Measurements from ENCODE around the gene PITPNM3.
"Not testable (repeated sequence)": the region's sequence is repeated elsewhere in the genome, so short reads cannot be mapped to it uniquely, and the experiment has no call there.

The PITPNM3 gene

DNA sequence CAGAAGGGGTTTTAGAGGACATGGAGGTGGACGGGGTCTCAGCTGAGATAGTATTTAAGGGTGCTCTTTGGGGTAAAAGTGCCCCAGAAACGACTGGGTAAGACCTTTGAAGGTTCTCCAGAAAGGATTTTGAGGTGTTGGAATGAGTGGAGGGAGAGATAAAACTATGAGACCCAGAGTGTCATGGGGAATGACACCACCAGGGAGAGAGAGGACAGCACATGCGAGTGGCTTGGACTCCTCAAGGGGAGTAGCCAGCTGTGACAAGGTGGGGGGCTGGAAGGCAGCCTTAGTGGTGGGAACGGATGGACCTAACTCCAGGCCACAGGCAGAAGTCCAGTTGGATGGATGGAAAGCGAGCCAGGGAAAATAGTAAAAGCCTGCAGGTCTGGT, 19.2 kb upstream of the PITPNM3 start:
- no CpG with 5 or more reads among the region's 5 CpGs for WGBS (ENCODE audit: insufficient coverage, insufficient read length)
- no peaks in the 10 kb centered on the region for H3K27me3 ChIP-seq (ENCODE audit: control insufficient read depth, insufficient read depth, low read length)
- no peak overlapping the region for H3K4me3 ChIP-seq (ENCODE audit: low read length)
- H3K4me1 ChIP-seq (ENCODE audit: control insufficient read depth, insufficient read depth, low read length): peaks cover 2% of the 10 kb centered on the region
- no peak overlapping the region for H3K27ac ChIP-seq (ENCODE audit: low read length)
- H3K36me3 ChIP-seq (ENCODE audit: control insufficient read depth, insufficient read depth, low read length): no peaks in the 10 kb centered on the region; the same call in 1 of the 2 replicates
- no peaks in the 10 kb centered on the region for H3K9me3 ChIP-seq (ENCODE audit: control insufficient read depth, insufficient read depth, low read length)
- DNase-seq (ENCODE audit: low read depth, low spot score): no peak

DNA sequence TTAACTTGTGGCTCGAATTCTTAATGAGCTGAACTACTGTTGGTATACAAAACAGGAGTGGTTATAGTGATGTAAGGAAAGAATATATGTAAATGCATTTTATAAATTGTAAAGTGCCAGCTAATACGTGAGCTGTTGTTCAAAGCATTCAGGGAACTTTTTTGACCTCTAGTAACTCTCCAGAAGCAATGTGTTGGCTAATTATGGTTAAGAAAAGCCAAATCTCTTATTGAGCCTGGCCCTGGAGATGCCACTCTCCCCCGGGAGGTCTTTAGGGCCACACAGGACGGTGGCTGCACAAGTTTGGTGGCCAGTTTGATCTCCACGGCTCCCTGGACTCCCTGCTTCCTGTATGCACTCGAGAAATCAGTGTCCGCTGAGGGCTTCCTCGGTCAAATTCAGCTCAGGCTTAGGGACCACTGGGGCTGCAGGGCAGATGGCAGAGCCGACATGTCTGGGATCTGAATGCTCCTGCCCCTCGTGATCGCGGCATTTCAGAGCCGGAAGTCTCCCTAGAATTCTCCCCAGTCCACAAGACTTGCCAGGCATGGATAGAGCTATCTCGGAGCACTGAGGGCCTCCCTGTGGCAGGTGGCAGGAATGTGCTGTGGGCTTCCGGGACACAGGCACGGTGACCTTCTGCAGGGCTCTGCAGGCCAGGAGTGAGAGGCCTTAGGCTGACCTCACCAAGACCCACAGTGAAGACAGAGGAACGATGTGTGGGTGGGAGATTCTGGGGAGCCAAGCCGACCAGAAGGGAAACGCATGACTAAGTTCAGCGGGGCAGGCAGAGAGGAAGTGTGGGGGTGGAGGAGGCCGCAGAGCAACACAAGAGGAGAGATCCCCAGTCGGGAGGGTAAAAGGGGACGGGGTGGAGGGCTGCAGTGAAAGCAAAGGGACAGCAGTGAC, 18.6 kb upstream of the PITPNM3 start:
- no peak for DNase-seq (ENCODE audit: low read depth, low spot score)
- 100% methylated on average over 1 of the region's 23 CpGs for WGBS (ENCODE audit: insufficient coverage, insufficient read length)
- Histone ChIP-seq H3K27ac (ENCODE audit: low read length) (no peak overlapping the region), H3K36me3 (ENCODE audit: control insufficient read depth, insufficient read depth, low read length) (no peaks in the 10 kb centered on the region; the same call in 1 of the 2 replicates), H3K4me1 (ENCODE audit: control insufficient read depth, insufficient read depth, low read length) (peaks cover 2% of the 10 kb centered on the region), H3K4me3 (ENCODE audit: low read length) (no peak overlapping the region), H3K9me3 (ENCODE audit: control insufficient read depth, insufficient read depth, low read length) (no peaks in the 10 kb centered on the region), H3K27me3 (ENCODE audit: control insufficient read depth, insufficient read depth, low read length) (no peaks in the 10 kb centered on the region)

DNA sequence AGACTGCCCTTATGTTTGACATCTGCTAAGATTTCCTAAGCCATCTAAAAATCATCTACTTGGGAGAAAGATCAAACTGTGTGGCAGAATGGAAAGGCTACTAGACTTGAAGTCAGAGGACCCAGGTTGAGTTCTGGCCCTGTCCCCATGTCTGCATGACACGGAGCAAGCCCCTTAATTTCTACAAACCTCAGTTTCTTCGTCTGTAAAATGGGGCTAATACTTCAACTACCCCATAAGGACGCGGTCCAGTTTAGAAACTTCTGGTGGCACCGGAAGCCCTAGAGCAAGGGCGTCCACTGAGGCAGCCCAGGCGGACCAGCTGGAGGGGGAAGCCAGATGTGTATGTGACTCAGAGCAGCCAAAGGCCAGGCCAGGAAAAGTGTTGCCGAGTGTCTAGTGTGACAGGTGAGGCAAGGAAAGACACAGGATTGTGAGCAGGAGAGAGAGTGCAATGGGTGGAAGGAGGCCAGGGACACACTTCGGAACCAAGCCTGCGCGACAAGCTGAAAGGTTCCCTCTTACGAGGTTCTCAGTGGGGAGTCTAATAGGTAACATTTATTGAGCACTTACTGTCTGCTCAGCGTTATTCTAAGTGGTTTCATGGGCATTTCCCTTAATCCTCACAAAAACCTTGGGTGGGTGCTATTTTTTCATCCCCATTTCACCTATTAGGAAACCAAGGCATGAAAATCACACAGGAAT, 17.8 kb upstream of the PITPNM3 start:
- H3K27ac ChIP-seq (ENCODE audit: low read length): no peak overlapping the region
- no peaks in the 10 kb centered on the region for H3K27me3 ChIP-seq (ENCODE audit: control insufficient read depth, insufficient read depth, low read length)
- no CpG with 5 or more reads among the region's 13 CpGs for WGBS (ENCODE audit: insufficient coverage, insufficient read length)
- H3K9me3 ChIP-seq (ENCODE audit: control insufficient read depth, insufficient read depth, low read length): no peaks in the 10 kb centered on the region
- peaks cover 2% of the 10 kb centered on the region for H3K4me1 ChIP-seq (ENCODE audit: control insufficient read depth, insufficient read depth, low read length)
- no peak for DNase-seq (ENCODE audit: low read depth, low spot score)
- H3K4me3 ChIP-seq (ENCODE audit: low read length): no peak overlapping the region
- no peaks in the 10 kb centered on the region; the same call in 1 of the 2 replicates for H3K36me3 ChIP-seq (ENCODE audit: control insufficient read depth, insufficient read depth, low read length)

DNA sequence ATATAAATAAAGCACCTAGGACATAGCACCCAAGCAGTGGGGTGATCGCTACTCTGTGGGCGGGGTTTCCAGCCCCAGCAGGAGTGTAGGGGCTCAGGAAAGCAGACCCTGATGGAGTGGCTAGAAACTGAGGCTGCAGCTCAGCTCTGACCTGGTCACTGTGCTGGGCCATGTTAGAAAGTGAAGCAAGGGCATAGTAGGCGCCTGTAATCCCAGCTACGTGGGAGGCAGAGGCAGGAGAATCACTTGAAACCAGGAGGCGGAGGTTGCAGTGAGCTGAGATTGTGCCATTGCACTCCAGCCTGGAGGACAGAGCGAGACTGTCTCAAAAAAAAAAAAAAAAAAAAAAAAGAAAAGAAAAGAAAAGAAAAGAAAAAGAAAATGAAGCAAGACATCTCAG, 17.1 kb upstream of the PITPNM3 start:
- not testable (repeated sequence) for H3K27me3 ChIP-seq (ENCODE audit: control insufficient read depth, insufficient read depth, low read length); DNase-seq (ENCODE audit: low read depth, low spot score); H3K4me3 ChIP-seq (ENCODE audit: low read length); H3K9me3 ChIP-seq (ENCODE audit: control insufficient read depth, insufficient read depth, low read length); H3K36me3 ChIP-seq (ENCODE audit: control insufficient read depth, insufficient read depth, low read length); H3K4me1 ChIP-seq (ENCODE audit: control insufficient read depth, insufficient read depth, low read length); H3K27ac ChIP-seq (ENCODE audit: low read length)
- no CpG with 5 or more reads among the region's 6 CpGs for WGBS (ENCODE audit: insufficient coverage, insufficient read length)

DNA sequence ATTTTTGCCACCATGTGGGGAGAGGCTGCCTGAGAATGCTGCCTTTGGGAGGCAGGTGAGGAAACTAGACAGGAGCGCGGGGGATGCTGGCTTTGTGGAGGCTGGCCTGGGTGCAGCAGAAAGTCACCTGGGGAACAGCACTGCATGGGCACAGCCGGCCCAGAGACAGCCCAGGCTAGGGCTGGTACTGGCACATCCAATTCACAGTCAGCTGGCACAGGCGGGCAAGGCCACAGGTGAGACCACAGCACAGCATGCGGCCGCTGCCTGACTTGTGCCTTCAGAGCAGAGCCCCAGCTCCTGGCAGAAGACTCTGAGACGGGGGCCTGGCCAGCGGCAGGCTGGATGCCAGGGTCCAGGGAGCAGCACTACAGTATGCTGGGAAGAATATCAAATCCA, 16.6 kb upstream of the PITPNM3 start:
- Histone ChIP-seq H3K9me3 (ENCODE audit: control insufficient read depth, insufficient read depth, low read length) (no peaks in the 10 kb centered on the region), H3K27me3 (ENCODE audit: control insufficient read depth, insufficient read depth, low read length) (no peaks in the 10 kb centered on the region), H3K36me3 (ENCODE audit: control insufficient read depth, insufficient read depth, low read length) (no peaks in the 10 kb centered on the region), H3K4me1 (ENCODE audit: control insufficient read depth, insufficient read depth, low read length) (peaks cover 2% of the 10 kb centered on the region), H3K4me3 (ENCODE audit: low read length) (no peak overlapping the region), H3K27ac (ENCODE audit: low read length) (no peak overlapping the region)
- no peak for DNase-seq (ENCODE audit: low read depth, low spot score)
- WGBS (ENCODE audit: insufficient coverage, insufficient read length): no CpG with 5 or more reads among the region's 8 CpGs

DNA sequence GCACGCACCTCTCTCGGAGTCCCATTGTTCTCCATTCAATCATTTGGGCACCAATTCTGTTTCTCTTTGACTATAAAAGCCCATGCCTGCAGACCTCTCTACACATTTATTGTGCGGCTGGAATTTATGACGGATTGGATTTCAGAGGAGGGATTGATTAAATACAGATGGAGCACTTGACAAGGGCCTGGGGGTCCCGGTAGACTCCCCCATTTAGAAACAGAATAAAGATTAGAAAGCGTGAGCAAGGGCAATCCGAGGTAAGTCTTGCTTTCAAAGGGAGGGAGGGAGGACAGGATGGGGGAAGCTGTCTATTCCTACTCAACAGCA, 15.1 kb upstream of the PITPNM3 start:
- Histone ChIP-seq H3K4me1 (ENCODE audit: control insufficient read depth, insufficient read depth, low read length) (peaks cover 4% of the 10 kb centered on the region), H3K27ac (ENCODE audit: low read length) (no peak overlapping the region), H3K9me3 (ENCODE audit: control insufficient read depth, insufficient read depth, low read length) (no peaks in the 10 kb centered on the region), H3K36me3 (ENCODE audit: control insufficient read depth, insufficient read depth, low read length) (no peaks in the 10 kb centered on the region), H3K4me3 (ENCODE audit: low read length) (no peak overlapping the region), H3K27me3 (ENCODE audit: control insufficient read depth, insufficient read depth, low read length) (no peaks in the 10 kb centered on the region)
- no CpG with 5 or more reads among the region's 7 CpGs for WGBS (ENCODE audit: insufficient coverage, insufficient read length)
- DNase-seq (ENCODE audit: low read depth, low spot score): no peak

DNA sequence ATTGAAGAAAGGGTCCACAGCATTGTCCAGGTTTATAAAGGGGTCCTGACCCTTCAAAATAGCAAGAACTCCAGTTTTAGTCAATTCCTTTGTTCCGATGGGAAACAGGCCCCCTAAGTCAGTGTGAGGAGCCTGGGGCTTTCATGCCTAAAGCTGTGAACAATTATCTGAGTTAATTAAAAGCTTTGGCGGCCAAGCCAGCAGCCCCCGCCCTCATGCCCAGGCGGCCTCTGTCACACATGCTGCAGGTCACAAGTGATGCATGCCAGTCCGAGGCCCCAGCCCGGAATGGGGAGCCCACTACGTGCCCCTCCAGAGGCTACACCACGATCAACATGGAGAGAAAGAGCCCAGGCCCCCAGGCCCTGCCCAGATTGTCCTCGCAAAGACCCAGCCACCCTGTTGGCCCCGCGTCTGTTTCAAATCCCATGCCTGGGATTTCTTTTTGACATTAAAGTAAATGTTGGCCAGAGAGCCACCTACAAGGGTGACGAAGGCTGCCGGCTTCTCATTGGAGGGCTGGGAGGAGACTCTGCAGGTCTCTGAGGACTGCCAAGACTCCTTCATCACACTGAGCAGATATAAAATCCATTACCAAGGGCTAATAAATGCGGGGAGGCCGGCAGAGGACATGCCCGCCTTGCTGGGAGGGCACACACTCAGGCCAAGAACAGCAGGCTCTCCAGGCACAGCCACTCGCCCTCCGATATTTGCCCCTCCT, 14.5 kb upstream of the PITPNM3 start:
- H3K4me1 ChIP-seq (ENCODE audit: control insufficient read depth, insufficient read depth, low read length): peaks cover 4% of the 10 kb centered on the region
- H3K27me3 ChIP-seq (ENCODE audit: control insufficient read depth, insufficient read depth, low read length): no peaks in the 10 kb centered on the region
- H3K9me3 ChIP-seq (ENCODE audit: control insufficient read depth, insufficient read depth, low read length): no peaks in the 10 kb centered on the region
- DNase-seq (ENCODE audit: low read depth, low spot score): no peak
- H3K36me3 ChIP-seq (ENCODE audit: control insufficient read depth, insufficient read depth, low read length): no peaks in the 10 kb centered on the region
- H3K27ac ChIP-seq (ENCODE audit: low read length): no peak overlapping the region
- no peak overlapping the region for H3K4me3 ChIP-seq (ENCODE audit: low read length)
- WGBS (ENCODE audit: insufficient coverage, insufficient read length): no CpG with 5 or more reads among the region's 18 CpGs

DNA sequence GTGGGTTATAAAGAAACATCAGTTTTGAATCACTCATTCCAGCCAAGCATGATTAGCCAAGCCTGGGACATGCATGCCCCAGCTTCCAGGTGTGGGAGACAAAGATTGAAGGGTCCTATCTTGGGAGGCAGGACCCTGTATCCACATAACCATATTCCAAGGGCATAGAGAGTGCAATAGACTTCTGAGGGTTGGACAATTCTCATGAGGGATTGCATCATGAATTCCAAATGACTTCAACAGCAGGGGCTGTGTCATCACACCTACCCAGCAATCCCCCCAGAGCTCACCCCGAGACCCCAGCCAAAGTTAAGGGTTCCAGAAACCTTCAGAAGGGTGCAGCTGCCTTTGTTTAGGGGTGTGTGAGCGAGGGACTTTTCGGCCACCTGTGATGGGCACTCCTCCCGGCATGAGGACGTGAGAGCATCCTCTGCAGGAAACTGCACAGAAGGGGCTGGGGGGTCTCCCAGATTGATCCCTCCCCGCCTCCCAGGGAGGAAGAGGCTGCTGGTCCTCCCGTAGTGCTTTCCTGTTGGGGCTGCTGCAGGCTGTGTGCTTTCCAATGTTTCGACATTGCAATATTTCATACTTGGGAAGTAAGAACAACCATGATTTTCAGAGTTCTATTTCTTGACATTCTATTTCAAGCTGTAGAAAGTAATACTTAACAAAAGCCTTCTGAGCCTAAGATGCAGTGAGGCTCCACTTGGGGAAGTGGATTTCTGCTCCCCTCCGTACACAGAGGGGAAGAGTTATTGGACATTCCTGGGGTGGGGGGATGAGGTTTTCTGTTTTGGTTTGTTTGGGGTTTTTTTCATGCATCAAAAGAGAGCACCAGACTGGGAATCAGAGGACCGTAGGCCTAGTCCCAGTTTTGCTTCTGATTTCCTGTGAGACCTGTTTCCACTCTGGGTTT, 13.3 kb upstream of the PITPNM3 start:
- no peak for DNase-seq (ENCODE audit: low read depth, low spot score)
- peaks cover 2% of the 10 kb centered on the region for H3K4me1 ChIP-seq (ENCODE audit: control insufficient read depth, insufficient read depth, low read length)
- H3K4me3 ChIP-seq (ENCODE audit: low read length): no peak overlapping the region
- H3K27me3 ChIP-seq (ENCODE audit: control insufficient read depth, insufficient read depth, low read length): no peaks in the 10 kb centered on the region
- no peaks in the 10 kb centered on the region for H3K9me3 ChIP-seq (ENCODE audit: control insufficient read depth, insufficient read depth, low read length)
- no peaks in the 10 kb centered on the region for H3K36me3 ChIP-seq (ENCODE audit: control insufficient read depth, insufficient read depth, low read length)
- WGBS (ENCODE audit: insufficient coverage, insufficient read length): no CpG with 5 or more reads among the region's 10 CpGs
- no peak overlapping the region for H3K27ac ChIP-seq (ENCODE audit: low read length)

DNA sequence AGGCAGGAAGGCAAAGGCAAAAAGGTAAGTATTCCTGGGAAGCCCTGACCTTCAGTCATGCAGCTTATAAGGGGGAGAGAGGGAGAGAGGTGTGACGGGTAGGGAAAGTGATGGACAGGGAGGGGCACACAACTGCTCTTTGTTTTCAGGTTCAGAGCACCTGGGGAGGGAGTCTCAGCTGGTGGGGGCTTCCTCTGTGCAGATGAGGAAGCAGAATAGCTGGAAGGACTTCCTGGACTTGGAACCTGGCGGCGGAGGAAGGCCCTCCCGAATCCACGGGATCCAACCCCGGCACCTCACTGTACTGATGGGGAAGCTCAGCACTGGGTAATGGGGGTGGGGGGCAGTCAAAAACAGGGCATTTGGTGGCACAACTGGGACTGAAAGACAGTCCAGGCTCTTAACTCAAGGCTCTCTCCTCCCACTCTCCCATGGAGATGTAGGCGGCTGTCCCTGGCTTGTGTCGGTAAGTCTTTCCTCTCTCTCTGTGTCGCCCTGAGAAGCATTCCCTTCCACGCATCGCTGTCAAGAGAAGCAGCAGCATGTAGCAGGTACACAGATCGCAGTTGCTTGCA, 11.9 kb upstream of the PITPNM3 start:
- no peak for DNase-seq (ENCODE audit: low read depth, low spot score)
- Histone ChIP-seq H3K9me3 (ENCODE audit: control insufficient read depth, insufficient read depth, low read length) (no peaks in the 10 kb centered on the region), H3K4me3 (ENCODE audit: low read length) (no peak overlapping the region), H3K4me1 (ENCODE audit: control insufficient read depth, insufficient read depth, low read length) (peaks cover 2% of the 10 kb centered on the region), H3K36me3 (ENCODE audit: control insufficient read depth, insufficient read depth, low read length) (no peaks in the 10 kb centered on the region), H3K27ac (ENCODE audit: low read length) (no peak overlapping the region), H3K27me3 (ENCODE audit: control insufficient read depth, insufficient read depth, low read length) (no peaks in the 10 kb centered on the region)
- no CpG with 5 or more reads among the region's 12 CpGs for WGBS (ENCODE audit: insufficient coverage, insufficient read length)

All from iPS DF 6.9 (cell line).